GM23248 (cell line): Measurements from ENCODE around the gene PAX9.

Experiments used
- EZH2 ChIP-seq: fragments of 200-600 bp; sonication (generic); IDR thresholded peaks from 2 replicates; pipeline ENCODE4 v1.6.1; 2018; ENCODE audit warnings: antibody characterized with exemption, mild to moderate bottlenecking; ENCODE audit not compliant: insufficient read depth, poor library complexity, severe bottlenecking
- EZH2phosphoT487 ChIP-seq: fragments of 200-600 bp; sonication (generic); IDR thresholded peaks from 2 replicates; pipeline ENCODE4 v1.6.1; 2018; ENCODE audit warnings: antibody characterized with exemption, moderate library complexity, mild to moderate bottlenecking, low read depth; ENCODE audit not compliant: insufficient read depth

DNA sequence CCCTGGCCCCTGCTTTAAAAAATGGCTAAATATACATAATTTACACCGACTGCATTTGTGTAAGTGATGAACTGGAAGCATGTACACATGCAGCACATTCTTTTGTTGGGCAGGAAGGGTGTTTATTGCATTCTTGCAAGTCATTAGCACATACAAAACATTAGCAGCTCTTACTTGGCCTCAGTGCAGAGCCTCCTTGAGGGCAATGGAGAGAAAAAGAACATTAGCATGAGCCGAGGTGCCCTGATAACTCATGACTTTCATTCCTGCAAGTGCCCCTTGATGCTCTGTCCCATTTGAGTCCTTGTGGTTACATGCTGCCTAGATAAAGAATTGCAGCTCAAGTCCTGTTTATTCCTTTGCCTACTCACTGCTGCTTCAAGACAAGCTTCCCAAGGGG is 61.9 kb downstream of the PAX9 start:
- TF ChIP-seq EZH2 (no peak), EZH2phosphoT487 (no peak)
